Measurements from ENCODE around the gene POLR3G. TPM values are rescaled to one million over a fixed set of nuclear protein-coding genes. Genes with fewer than 3 reads are reported as not detected.

Gene POLR3G
- total and polyA plus RNA-seq, 10 donors: 0.93 to 4.3 (median 2.2) TPM

DNA sequence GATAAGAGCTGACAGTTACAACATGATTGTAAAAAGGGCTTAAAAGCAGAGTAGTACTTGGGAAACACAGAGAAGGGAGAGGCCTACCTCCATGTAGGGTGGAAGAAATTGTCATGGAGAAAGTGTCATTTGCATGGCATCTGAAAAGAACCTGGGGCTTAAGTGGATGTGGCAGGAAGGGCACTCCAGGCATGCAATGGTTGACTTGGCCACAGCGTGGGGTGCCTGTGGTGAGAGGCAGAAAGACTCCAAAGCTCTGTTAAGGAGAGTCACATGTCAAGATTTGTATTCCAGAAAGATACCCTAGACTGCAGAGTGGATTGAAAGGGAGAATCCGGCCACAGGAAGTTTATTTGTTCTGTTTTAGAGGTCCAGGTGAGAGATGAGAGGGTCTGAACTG is 2.4 kb downstream of the POLR3G start:
- no peak overlapping the region for H3K27ac ChIP-seq
- TF ChIP-seq, protein P1, sequence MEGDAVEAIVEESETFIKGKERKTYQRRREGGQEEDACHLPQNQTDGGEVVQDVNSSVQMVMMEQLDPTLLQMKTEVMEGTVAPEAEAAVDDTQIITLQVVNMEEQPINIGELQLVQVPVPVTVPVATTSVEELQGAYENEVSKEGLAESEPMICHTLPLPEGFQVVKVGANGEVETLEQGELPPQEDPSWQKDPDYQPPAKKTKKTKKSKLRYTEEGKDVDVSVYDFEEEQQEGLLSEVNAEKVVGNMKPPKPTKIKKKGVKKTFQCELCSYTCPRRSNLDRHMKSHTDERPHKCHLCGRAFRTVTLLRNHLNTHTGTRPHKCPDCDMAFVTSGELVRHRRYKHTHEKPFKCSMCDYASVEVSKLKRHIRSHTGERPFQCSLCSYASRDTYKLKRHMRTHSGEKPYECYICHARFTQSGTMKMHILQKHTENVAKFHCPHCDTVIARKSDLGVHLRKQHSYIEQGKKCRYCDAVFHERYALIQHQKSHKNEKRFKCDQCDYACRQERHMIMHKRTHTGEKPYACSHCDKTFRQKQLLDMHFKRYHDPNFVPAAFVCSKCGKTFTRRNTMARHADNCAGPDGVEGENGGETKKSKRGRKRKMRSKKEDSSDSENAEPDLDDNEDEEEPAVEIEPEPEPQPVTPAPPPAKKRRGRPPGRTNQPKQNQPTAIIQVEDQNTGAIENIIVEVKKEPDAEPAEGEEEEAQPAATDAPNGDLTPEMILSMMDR (IDR thresholded peaks at IDR 0.05 in 8 of 11, conservative IDR thresholded peaks at IDR 0.05 in 3 of 11): no peak
- TF ChIP-seq POLR2AphosphoS5 (IDR thresholded peaks at IDR 0.05) (no peak), POLR2A (IDR thresholded peaks at IDR 0.05) (no peak)
- H3K36me3 ChIP-seq: no peaks in the 10 kb centered on the region
- H3K27me3 ChIP-seq (replicated peaks in 1 of 7): no peaks in the 10 kb centered on the region
- intact Hi-C loops (cut with DNase I; ENCODE audit: low total_unique reads): no loop called here
- no peaks in the 10 kb centered on the region for H3K9me3 ChIP-seq
- no peak overlapping the region for H3K4me3 ChIP-seq
- WGBS, 5 donors: 73 to 88% (median 86%) methylated on average over 2 of the region's 2 CpGs
- no peak for DNase-seq
- H3K4me1 ChIP-seq: peaks cover 7 to 29% (median 24%) of the 10 kb centered on the region in 6 donors

DNA sequence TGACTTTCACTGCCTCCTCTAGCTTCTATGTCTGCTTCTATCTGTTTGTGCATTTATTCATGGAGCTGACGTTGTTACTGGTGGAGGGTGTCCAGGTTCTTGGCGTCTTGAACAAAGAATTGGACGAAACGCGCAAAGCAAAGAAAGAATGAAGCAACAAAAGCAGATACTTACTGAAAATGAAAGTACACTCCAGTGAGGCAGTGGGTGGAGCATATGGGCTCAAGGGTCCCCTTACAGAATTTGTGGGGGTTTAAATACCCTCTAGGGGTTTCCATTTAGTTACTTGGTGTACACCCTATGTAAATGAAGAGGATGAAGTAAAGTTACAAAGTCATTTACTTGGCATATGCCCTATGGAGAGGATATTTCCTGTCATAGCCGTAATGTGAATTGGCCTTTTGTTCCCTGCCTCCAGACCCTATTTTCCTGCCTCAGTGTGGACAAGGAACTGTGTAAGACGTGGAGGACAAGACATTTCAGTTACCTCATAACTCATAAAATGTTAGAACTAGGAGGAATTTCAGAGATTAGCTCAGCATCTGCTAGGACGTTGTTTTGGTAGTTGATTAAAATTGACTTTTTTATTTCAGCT is 3.1 kb downstream of the POLR3G start:
- Histone ChIP-seq H3K4me1 (peaks cover 6 to 23% (median 17%) of the 10 kb centered on the region in 6 donors), H3K9me3 (no peaks in the 10 kb centered on the region), H3K27ac (no peak overlapping the region), H3K36me3 (no peaks in the 10 kb centered on the region), H3K27me3 (replicated peaks in 1 of 7) (no peaks in the 10 kb centered on the region), H3K4me3 (no peak overlapping the region)
- TF ChIP-seq POLR2A (IDR thresholded peaks at IDR 0.05): no peak
- TF ChIP-seq POLR2AphosphoS5 (IDR thresholded peaks at IDR 0.05): no peak
- TF ChIP-seq, protein P1 (IDR thresholded peaks at IDR 0.05 in 8 of 11, conservative IDR thresholded peaks at IDR 0.05 in 3 of 11): no peak
- DNase-seq: no peak
- 77 to 89% (median 83%) methylated on average over 8 of the region's 8 CpGs for WGBS, 5 donors
- intact Hi-C loops (cut with DNase I; ENCODE audit: low total_unique reads): no loop called here

DNA sequence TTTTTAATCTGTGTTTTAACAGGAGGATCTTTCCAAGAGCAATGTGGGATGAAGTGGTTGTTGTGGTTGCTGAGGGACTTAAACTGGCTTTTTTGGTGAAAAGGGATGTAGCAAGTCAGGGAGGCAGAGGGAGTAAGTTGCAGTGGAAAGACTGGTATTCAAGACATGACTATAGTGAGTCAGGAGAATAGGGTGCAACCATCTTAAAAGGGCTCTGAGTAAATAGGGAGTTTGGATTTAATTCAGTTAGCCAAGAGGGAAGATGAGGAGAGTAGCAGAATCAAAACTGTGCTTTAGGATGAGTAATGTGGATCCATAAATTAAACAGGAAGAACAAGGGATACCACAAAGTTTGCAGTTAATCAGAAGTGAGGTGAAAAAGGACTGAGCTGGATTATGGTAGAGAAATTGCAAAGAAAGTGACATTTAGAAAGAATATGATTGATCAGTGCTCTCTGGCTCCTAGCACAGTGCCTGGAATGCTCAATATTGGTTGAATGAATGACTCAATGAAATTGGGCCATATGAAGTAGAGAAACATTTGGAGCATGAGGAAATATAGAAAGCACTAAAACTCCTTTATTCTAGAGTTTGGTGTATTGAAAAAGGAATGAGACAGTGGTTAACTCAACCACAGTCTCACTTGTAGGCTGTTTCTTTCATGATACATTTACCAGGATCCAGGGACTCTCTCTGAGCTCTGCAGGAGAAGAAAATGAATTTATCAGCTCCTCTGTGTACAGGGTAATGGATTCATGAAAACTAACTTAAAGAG is 5.1 kb downstream of the POLR3G start:
- Histone ChIP-seq H3K4me1 (peaks cover 0 to 8% (median 6%) of the 10 kb centered on the region in 6 donors), H3K4me3 (no peak overlapping the region), H3K36me3 (no peaks in the 10 kb centered on the region), H3K9me3 (no peaks in the 10 kb centered on the region), H3K27me3 (replicated peaks in 1 of 7) (no peaks in the 10 kb centered on the region), H3K27ac (no peak overlapping the region)
- DNase-seq: no peak
- intact Hi-C loops (cut with DNase I; ENCODE audit: low total_unique reads): no loop called here
- no peak for TF ChIP-seq POLR2AphosphoS5 (IDR thresholded peaks at IDR 0.05)
- TF ChIP-seq, protein P1 (IDR thresholded peaks at IDR 0.05 in 8 of 11, conservative IDR thresholded peaks at IDR 0.05 in 3 of 11): no peak
- TF ChIP-seq POLR2A (IDR thresholded peaks at IDR 0.05): no peak

DNA sequence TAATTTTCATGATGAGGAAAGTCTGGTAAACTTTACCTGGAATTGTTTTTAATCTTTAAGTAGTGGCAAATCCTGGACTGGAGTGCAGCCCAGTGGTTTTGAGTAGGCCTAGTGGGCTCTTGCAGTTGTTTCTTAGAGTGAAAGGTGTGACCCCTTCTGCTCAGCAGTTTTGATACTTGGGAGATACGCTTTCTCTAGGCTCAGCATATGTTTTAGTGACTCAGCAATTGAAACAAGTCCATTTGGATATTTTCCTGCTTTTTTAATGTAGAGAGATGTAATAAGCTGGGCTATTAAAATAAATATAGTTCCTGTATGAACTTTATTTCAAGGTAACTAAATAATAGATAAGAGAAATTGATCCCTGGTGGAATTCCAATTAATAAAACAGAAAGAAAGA is 6.0 kb downstream of the POLR3G start:
- DNase-seq: no peak
- TF ChIP-seq POLR2AphosphoS5 (IDR thresholded peaks at IDR 0.05): no peak
- no peak for TF ChIP-seq POLR2A (IDR thresholded peaks at IDR 0.05)
- TF ChIP-seq, protein P1 (IDR thresholded peaks at IDR 0.05 in 8 of 11, conservative IDR thresholded peaks at IDR 0.05 in 3 of 11): no peak
- intact Hi-C loops (cut with DNase I; ENCODE audit: low total_unique reads): no loop called here

More for the DNA sequence above, 6.0 kb downstream of the POLR3G start:
- Histone ChIP-seq H3K27me3 (replicated peaks in 1 of 7) (no peaks in the 10 kb centered on the region), H3K27ac (no peak overlapping the region), H3K9me3 (no peaks in the 10 kb centered on the region), H3K4me1 (no peaks in the 10 kb centered on the region), H3K4me3 (no peak overlapping the region), H3K36me3 (no peaks in the 10 kb centered on the region)
- 87 to 97% (median 96%) methylated on average over 1 of the region's 1 CpG for WGBS, 5 donors

All from spleen (tissue), 11 donors.